ENCODE results near the gene RMND5B.

RMND5B gene

DNA sequence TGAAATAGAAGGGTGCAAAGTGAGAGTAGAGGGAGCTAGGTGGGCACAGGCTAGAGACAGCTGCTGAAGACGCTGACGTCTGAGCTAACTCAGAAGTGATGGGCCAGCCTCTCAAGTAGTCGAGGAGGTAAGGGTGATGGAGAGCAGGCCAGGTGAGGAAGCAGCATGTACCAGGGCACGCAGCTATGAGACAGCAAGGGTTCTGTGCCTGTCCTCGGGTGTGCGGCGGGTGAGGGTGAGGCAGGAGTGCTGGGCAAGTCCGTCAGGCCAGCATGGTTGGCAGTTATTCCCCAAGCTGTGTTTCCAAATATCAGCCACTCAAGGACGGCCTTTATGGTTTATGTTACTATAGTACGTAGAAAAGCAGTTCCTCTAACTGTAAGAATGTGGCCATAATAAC lies 6.2 kb downstream of the RMND5B start:
- DNase-seq = no peak

DNA sequence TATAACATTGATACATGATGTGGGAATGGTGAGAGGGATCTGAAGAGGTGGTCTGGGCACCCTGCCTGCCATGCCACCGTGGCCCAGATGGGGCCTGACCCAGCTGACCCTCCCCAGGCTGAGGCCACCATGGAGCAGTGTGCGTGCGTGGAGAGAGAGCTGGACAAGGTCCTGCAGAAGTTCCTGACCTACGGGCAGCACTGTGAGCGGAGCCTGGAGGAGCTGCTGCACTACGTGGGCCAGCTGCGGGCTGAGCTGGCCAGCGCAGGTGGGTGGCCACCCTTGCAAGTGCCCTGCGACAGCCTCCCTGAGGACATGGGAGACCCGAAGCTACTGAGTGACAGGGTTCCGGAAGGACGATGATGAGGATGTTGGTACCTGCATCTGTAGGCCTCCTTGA lies 7.2 kb downstream of the RMND5B start:
- DNase-seq = no peak

DNA sequence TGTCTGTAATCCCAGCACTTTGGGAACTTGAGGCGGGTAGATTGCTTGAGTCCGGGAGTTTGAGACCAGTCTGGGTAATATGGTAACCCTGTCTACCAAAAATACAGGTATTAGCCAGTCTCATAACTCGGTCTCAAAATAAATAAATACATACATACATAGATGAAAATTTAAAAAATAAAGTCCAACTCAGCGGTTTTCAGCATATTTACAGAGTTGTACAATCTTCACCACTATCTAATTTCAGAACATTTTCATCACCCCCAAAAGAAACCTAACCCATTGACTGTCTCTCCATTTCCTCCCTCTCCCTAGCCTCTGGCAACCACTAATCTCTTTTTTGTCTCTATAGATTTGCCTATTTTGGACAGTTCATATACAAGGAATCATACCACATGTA lies 10.7 kb downstream of the RMND5B start:
- no peak for DNase-seq

DNA sequence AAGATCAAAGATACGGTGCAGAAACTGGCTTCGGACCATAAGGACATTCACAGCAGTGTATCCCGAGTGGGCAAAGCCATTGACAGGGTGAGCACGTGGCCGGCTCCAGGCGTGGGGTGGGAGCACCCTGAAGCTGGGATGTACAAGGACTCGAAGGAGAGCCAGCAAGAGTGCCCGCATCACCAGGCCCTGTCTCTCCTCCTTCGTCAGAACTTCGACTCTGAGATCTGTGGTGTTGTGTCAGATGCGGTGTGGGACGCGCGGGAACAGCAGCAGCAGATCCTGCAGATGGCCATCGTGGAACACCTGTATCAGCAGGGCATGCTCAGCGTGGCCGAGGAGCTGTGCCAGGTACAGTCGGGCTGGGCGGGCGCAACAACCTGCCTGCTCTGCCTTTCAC lies 11.8 kb downstream of the RMND5B start:
- DNase-seq = no peak

DNA sequence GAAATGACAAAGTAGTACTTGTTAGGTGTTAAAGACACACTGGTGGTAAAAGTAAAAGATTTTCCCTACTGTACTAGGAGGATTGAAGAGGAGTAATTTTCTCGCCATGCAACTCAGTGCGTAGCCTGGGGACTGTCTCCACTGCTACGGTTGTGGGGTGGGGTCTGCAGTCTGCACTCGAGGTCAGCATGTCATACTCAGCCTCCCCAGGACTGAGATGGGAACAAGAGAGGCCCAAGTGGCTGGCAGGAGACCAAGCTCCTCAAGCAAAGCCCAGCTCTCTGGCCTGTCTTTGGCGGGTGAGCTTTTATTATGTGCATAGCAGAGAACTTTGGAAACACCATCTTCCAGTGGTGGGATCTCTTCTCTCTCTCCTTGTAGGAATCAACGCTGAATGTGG lies 12.4 kb downstream of the RMND5B start:
- no peak for DNase-seq

DNA sequence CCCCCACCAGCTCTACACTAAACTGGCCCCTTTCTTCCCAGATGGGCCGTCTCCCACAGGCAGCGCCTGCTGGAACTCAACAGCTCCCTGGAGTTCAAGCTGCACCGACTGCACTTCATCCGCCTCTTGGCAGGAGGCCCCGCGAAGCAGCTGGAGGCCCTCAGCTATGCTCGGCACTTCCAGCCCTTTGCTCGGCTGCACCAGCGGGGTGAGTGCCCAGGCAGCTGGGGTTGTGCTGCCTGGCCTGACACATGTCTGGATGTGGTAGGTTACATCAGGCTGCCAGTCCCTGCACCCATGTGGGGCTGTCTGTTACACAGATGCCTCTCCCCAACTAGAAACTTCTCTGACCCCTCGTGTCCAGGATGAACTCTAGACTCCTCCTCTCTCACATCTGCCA lies 13.1 kb downstream of the RMND5B start:
- no peak for DNase-seq

DNA sequence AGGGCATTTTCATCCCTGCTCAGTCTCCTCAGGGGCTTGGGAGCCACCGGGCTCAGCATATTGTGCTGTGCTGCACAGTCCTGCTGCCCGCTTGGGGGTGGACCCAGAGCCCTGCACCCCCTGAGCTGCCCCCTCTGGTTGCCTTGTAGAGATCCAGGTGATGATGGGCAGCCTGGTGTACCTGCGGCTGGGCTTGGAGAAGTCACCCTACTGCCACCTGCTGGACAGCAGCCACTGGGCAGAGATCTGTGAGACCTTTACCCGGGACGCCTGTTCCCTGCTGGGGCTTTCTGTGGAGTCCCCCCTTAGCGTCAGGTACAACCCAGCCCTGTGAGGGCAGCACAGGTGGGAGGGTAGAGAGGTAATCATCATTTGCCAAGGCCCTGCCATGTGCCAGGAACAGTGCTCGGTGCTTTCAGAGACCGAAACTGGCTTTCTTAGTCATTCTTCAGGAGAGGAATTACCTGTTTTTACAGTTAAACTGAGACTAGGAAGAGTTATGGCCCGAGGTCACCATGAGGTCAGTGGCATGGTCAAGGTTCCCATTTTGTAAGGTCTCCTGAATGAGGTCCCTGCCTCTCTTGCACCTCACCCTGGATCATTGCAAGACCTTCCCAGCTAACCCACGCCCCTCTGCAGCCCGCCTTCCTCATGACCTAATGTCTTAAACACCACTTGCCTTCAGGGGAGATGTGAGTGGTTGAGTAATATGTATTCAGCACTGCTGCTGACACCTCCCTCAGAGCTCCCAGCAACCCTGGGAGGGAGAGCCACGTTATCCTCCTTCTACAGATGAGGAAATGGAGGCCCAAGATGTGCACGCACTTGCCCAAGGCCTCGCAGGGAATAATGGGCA lies 15.4 kb downstream of the RMND5B start:
- DNase-seq = no peak

DNA sequence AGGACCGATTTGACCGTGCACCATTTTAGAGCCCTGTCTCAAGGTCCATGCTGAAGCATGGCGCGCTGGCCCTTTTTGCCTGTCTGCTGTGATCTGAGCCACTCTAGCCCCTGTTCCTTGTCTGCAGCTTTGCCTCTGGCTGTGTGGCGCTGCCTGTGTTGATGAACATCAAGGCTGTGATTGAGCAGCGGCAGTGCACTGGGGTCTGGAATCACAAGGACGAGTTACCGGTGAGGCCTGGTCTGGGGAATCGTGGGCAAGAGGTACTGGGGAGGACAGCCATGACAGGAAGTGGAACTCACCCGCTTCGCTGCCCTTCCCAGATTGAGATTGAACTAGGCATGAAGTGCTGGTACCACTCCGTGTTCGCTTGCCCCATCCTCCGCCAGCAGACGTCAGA lies 16.6 kb downstream of the RMND5B start:
- no peak for DNase-seq

DNA sequence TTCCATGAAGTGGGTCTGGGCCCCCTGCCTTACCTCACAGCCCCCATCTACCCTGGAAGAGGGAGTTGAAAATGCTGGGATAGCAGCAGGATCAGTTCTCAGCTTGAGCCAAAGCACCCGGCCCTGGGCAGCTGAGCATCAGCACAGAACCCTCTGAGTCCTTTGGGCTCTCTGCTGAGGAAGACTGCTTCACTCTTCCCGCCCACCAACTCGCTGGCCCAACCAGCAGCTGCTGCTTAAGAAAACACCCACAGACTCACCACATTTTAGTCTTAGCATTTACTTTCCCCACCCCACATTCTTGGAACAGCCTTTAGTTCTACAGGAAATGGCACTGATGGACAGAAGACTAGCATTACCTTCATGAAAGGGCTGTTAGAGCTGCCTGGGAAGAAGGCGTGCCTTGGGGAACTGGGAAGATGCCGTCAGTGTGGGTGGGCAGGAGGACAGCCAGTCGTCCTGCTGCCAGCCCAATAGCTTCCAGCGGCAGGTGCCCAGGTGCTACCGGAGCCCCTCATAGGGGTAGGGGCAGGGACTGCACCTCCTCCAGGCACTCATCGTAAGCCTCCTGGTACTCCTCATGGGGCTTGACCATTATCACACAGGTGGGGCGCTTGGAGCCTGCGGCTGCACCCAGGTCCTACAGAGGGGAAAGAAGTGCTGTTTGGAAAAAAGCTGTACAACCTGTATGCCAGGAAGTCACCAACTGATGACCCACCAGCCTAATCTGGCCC lies 18.6 kb downstream of the RMND5B start:
- no peak for DNase-seq

DNA sequence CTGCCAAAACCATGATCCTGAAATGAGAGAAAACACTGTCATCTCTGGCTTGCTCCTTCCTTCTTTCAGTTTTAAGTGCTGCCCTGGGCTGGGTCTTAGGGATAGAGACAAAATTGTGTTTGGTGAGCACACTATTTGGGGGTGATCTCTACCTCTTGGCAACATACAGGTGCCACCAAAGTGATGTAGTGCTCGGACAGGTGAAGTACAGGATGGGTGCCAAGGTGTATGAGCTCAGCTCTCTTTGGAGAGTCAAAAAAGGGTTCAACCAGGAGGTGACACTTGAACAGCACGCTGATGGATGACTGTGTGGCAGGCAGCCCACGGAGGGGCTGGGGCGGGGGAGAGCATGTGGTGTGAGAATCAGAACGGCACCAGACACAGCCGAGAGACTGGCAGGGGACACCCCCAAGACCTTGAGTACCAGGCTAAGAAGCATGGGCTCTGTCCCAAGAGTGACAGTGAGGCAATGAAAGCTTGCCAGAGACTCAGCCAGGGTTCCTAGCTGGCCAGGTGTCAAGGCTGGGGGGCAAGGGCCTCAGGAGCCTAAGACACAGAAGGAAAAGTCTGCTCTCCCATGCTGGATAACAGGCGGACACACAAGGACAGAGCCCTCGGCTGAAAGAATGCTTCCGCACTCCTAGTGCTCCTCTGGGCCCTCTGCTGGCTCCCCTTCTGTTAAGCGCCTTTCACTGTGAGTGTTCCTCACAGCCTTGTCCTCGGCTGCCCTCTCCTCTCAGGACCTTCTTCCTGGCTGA lies 20.3 kb downstream of the RMND5B start:
- DNase-seq = no peak

DNA sequence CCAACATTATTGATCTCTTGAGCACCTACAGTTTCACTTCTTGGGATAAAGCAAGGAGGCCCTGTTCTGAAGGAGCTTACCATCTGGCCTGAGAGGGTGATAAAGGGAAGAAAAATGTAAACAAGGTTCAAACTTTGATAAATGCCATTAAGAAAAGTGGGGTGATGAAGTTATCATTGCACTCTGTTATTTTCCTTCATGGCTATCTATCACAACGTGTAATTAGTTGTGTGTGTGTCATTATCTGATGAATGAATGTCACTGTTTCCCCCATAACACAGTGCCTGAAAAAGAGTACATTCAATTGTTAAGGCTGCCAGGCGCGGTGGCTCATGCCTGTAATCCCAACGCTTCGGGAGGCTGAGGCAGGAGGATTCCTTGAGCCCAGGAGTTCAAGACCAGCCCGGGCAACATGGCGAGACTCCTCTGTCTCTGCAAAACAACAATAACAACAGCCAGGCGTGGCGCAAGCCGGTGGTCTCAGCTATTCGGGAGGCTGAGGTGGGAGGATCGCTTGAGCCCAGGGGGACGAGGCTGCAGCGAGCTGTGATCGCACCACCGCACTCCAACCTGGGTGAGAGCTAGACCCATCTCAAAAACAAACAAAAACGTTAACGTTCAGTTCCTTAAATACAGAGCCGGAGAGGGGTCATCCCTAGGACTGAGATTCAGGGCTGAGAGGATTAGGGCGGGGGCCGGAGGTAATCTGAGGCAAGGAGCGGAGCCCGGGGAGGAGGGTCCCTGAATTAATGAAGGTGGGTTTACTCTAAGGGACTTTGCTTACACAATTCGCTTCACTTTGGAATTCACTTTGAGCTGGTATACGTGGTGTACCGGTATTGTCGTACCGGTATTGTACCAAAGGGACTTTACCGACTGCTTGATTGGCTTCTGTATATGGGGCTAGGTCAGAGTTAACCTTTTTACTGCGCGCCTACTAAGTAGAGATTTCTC lies 22.0 kb downstream of the RMND5B start:
- DNase-seq = no peak

DNA sequence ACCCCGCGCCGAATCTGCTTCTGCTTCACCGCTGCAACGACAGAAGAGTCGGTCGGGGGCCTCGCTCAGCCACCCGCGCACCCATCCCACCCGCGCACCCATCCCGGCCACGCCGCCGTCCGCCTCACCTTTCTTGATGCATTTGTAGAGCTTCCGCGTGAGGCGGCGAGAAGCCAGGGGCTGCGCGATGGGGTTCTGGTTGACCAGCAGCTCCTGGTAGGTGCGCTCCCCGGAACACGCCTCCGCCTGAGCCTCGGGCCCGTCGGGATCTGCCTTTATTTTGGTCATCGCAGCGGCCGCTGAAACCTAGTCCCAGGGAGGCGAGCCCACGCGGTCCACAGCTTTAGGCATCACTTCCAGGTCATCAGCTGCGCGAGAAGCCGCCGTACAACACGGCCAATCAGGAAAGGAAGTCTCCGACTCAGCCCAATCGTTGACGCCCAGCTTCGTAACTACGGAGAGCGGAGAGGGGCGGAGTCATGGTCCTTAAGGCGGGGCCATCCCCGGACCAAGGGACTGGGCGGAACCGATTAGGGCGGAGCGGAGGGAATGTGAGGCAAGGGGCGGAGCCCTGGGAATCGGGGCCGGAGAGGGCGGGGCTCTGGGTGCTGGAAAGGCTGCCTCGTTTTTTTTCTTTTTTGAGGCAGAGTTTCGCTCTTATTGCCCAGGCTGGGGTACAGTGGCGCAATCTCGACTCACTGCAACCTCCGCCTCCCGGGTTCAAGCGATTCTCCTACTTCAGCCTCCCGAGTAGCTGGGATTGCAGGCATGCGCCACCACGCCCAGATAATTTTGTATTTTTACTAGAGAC lies 22.9 kb downstream of the RMND5B start, which contains the start of gene NHP2:
Gene NHP2 (minus strand): TSS at position 356 of the 811 bp plus-strand sequence. CDS start 68 bp downstream, at position 288.
- DNase-seq = peak; percentile 98

DNA sequence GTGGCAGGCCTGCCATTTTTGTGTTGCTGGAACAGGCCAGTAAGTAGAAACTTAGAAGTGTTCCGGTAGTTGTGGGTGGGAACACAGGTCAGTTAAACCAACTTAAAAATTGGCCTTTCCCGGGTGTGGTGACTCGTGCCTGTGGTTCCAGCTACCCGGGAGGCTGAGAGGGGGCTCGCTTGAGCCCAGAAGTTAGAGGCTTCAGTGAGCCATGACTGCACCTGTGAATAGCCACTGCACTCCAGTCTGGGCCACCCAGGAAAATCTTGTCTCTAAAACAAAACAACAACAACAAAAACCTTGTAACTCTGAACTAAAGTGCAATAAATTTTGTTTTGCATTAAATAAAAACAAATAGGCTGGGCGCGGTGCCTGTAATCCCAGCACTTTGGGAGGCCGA lies 24.3 kb downstream of the RMND5B start:
- DNase-seq = no peak

DNA sequence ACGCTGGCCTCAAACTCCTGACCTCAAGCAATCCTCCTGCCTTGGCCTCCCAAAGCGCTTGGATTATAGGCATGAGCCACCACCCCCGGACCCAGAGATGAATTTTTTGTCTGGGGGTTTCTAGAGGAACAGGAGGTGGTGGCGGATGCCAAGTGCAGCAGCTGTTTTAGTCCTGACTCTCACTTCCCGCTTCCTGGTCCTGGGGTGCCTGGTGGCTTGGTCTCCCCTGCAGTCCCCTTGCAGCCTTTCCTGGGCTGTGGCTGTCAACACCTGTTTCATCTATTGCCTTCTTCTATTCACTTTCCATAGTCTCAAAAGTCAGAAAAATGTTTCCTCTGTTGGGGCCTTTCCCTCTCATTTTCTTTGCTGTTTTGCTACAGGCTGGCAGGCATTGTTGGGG lies 29.4 kb downstream of the RMND5B start:
- DNase-seq = no peak

DNA sequence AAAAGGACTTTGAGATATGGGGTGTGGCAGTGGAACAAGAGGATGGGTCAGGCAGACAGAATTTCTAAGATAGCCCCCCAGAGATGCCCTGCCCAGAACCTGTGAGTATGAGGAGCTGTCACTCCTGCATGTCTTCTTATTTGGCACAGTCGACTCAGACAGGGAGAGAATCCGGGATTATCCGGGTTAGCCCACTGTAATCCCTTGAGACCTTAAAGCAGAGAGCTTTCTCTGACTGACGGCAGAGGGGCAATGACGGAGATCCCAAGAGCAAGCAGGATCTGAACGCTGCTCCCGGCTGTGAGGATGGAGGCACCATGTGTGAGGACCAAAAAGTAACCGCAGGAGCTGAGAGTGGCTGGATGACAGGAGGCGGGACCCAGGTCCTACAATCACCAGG lies 31.7 kb downstream of the RMND5B start:
- DNase-seq = no peak

DNA sequence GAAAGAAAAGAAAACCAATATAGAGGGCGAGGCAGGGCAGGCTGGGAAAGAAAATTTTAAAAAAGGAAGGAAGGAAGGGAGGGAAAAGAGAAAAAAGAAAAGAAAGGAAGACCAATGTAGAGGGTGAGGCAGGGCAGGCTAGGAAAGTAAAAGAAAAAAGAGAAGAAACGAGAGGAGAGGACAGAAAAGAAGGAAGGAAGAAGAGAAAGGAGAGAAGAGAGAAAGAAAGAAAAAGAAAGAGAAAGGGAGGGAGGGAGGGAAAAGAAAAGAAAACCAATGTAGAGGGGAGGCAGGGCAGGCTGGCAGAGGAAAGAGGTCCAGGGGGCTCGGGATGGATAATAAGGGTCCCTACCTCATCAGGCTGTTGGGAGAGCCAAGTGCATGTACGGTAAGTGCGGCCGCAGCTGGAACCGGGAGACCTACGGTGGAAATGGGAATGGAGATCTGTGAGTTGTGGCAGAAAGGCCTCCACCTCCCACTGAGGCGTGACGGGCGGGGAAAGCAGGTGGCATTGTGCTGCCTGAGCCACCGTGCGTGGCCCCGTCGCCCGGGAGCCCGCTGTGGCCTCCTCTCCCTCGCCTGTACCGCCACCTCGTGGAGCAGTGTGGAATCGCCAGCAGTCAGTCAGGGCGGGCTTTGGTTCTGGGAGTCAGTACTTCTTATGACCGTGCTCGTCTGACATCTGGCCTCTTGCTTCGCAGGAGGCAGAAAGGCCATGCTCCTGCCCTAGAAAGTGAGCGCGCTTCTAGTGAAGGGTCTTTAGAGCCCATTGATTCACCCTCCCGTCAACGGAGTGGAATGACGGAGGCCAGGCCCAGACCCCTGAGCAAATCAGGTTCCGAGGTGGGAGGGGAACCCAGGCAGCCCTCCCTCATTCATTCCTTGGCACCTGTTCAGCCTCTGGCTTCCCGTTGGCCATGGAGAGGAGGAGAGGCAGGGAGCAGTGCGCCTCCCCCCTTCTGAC lies 33.2 kb downstream of the RMND5B start:
- peak; percentile 56 for DNase-seq

DNA sequence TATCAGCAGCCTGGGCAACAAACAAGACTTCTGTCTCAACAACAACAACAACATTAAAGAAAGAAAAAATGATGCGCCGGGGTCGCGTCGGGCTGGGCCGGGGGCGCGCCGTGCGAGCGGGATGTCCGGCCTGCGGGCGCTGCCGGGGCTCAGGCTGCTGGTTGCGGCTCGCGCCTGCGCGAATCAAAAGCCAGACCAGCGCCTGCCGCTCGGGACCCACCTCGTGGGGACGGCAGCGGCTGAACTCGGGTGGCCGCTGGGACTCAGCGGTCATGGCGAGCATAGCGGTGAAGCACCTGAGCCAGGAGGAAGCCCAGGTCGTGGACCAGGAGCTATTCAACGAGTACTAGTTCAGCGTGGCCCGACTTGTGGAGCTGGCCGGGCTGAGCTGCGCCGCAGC lies 34.8 kb downstream of the RMND5B start:
- no peak for DNase-seq

DNA sequence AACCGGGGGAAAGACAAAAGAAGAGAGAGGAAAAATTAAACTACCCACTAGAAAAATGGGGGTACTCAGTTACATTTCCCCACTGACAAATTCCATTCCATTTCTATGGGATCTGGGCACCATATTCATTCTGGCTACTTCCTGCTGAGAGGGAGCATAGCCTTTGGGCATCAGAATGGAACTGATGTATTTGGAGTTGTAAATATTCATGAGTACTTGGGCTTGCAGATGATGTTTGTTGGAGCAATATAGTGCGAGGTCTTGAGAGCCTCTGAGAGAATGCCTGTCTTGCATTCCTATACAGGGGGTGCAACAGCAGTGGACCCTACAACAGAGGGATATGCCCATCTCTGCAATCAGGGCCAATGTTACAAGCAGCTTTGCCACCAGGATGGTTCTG lies 39.6 kb downstream of the RMND5B start:
- no peak for DNase-seq

DNA sequence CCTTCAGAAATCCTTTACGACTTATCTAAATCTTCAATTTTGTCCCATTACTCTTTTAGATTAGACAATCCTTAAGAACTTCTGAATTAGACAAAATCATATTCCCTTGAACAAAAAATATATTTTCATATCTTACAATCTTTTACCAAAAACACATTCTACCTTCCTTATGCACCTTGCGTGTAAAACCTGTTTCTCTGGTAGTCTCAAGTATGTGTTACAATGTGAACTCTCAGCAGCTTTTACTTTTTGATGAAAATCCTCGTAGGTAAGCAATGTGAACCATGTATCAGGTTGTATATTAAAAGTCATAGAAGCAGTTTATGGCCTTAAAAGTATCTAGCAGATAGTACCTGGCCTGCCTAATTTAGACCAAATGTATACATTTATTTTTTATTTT lies 43.6 kb downstream of the RMND5B start:
- DNase-seq = no peak

DNA sequence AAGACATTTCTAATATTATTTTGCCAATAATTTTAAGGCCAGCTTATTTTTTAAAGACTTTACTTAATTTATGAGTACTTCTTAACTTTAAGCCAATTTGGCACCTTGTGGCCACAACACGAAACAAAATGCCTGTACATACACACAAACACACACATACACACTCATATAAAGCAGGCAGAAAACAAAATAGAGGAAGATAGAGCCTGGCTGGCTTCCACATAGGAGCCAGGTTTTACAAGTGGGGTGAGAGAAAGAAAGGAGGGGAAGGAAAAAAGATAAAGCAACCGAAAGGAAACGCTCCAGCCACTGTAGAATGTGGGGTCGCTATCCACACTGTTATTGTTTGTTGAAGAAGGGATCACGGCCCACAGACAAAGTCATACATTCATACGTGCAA lies 46.0 kb downstream of the RMND5B start:
- no peak for DNase-seq
